Mesendoderm (in vitro differentiated cells): ENCODE data around the gene OPRD1. TPM values are rescaled to one million over a fixed set of nuclear protein-coding genes. Genes with fewer than 3 reads are reported as not detected.
A peak's percentile ranks its signal among the peaks of the same experiment; 100 is the strongest.
"Not testable (repeated sequence)": the region's sequence is repeated elsewhere in the genome, so short reads cannot be mapped to it uniquely, and the experiment has no call there.

Source experiments
- DNase-seq: peaks from one replicate; pipeline ENCODE4 v3.0.0; 2013
- H2AK5ac ChIP-seq: 2 replicates; pipeline ENCODE4 v1.6.1; 2013; ENCODE audit warnings: low read length, inconsistent platforms
- H2BK120ac ChIP-seq: 2 replicates; pipeline ENCODE4 v1.6.1; 2013; ENCODE audit warnings: low read depth, mild to moderate bottlenecking, low read length, moderate library complexity, mixed read lengths
- H2BK15ac ChIP-seq: replicated peaks from 2 replicates; pipeline ENCODE4 v1.6.1; 2013; ENCODE audit warnings: low read depth, mild to moderate bottlenecking, moderate library complexity
- H2BK5ac ChIP-seq: 2 replicates; pipeline ENCODE4 v1.6.1; 2013; ENCODE audit warnings: low read length, inconsistent platforms
- H3K18ac ChIP-seq: 2 replicates; pipeline ENCODE4 v1.6.1; 2013; ENCODE audit warnings: mild to moderate bottlenecking, low read length, mixed read lengths
- H3K23ac ChIP-seq: one replicate; pipeline ENCODE4 v1.6.1; 2013; ENCODE audit warnings: low read length
- H3K27ac ChIP-seq: 2 replicates; pipeline ENCODE4 v1.5.1; 2013; ENCODE audit warnings: low read depth, mild to moderate bottlenecking, inconsistent platforms, low read length, moderate library complexity
- H3K27me3 ChIP-seq: 2 replicates; pipeline ENCODE4 v1.6.1; 2013; ENCODE audit warnings: low read length, control low read depth, mild to moderate bottlenecking, inconsistent platforms; ENCODE audit not compliant: insufficient read depth, poor library complexity
- H3K36me3 ChIP-seq: 2 replicates; pipeline ENCODE4 v1.6.1; 2013; ENCODE audit warnings: low read length, inconsistent platforms; ENCODE audit not compliant: control insufficient read depth, insufficient read depth
- H3K4ac ChIP-seq: one replicate; pipeline ENCODE4 v1.6.1; 2013; ENCODE audit warnings: low read depth, mild to moderate bottlenecking, low read length, moderate library complexity
- H3K4me1 ChIP-seq: 2 replicates; pipeline ENCODE4 v1.6.1; 2013; ENCODE audit warnings: low read depth, low read length, inconsistent platforms; ENCODE audit not compliant: control insufficient read depth
- H3K4me2 ChIP-seq: 2 replicates; pipeline ENCODE4 v1.6.1; 2013; ENCODE audit warnings: low read length
- H3K4me3 ChIP-seq: 2 replicates; pipeline ENCODE4 v1.5.1; 2013; ENCODE audit warnings: mild to moderate bottlenecking, low read length
- H3K56ac ChIP-seq: one replicate; pipeline ENCODE4 v1.6.1; 2013; ENCODE audit warnings: low read length
- H3K79me1 ChIP-seq: 2 replicates; pipeline ENCODE4 v1.6.1; 2013; ENCODE audit warnings: low read length, inconsistent platforms
- H3K79me2 ChIP-seq: 2 replicates; pipeline ENCODE4 v1.6.1; 2013; ENCODE audit warnings: mild to moderate bottlenecking, low read length; ENCODE audit not compliant: control insufficient read depth, insufficient read depth
- H3K9ac ChIP-seq: 2 replicates; pipeline ENCODE4 v1.6.1; 2013; ENCODE audit warnings: low read length, inconsistent platforms
- H4K5ac ChIP-seq: one replicate; pipeline ENCODE4 v1.6.1; 2013; ENCODE audit warnings: low read length
- H4K8ac ChIP-seq: one replicate; pipeline ENCODE4 v1.6.1; 2013; ENCODE audit warnings: low read depth, mild to moderate bottlenecking, control low read depth, low read length, moderate library complexity
- WGBS: extraction: QIAGEN DNeasy Blood & Tissue Kit; methylation state at CpG from one replicate; pipeline ENCODE4 v1.1.7; 2013; ENCODE audit warnings: low lambda C conversion rate, missing lambda C conversion rate; ENCODE audit not compliant: insufficient coverage; ENCODE audit errors: extremely low coverage; 5-methylcytosine and 5-hydroxymethylcytosine counted together
- polyA plus RNA-seq, 2 experiments: library from polyadenylated mRNA; stranded (reverse); fragments of 200-250 nt; gene quantifications; one replicate each; pipeline ENCODE4 v1.2.3, GENCODE V29; 2013

OPRD1 gene
- 0.52 TPM for polyA plus RNA-seq (2013, experiment 1 of 2)
- 0.50 TPM for polyA plus RNA-seq (2013, experiment 2 of 2)

- peak within 1 kb of the TSS; percentile 55 for H3K4me2 ChIP-seq
- no peak within 1 kb of the TSS for H2BK120ac ChIP-seq
- no peak within 1 kb of the TSS for H2BK15ac ChIP-seq
- peaks cover 4% of the 10 kb centered on the region for H3K27me3 ChIP-seq
- H3K4ac ChIP-seq: no peak within 1 kb of the TSS
- H2AK5ac ChIP-seq: no peak within 1 kb of the TSS
- peak within 1 kb of the TSS; percentile 84 for H3K56ac ChIP-seq
- H3K9ac ChIP-seq: peak within 1 kb of the TSS; percentile 46
- peak; percentile 53 for DNase-seq
- H3K18ac ChIP-seq: no peak within 1 kb of the TSS
- H3K27ac ChIP-seq: no peak within 1 kb of the TSS
- no peaks in the 10 kb centered on the region for H3K79me1 ChIP-seq
- no peaks in the 10 kb centered on the region for H3K4me1 ChIP-seq
- H2BK5ac ChIP-seq: no peak within 1 kb of the TSS
- H3K23ac ChIP-seq: peak within 1 kb of the TSS; percentile 74
- H3K4me3 ChIP-seq: no peak within 1 kb of the TSS
- H4K5ac ChIP-seq: no peak within 1 kb of the TSS
- WGBS: no CpG with 5 or more reads among the region's 108 CpGs
- no peaks in the 10 kb centered on the region for H3K79me2 ChIP-seq
- no peak within 1 kb of the TSS for H4K8ac ChIP-seq
- no peaks in the 10 kb centered on the region for H3K36me3 ChIP-seq
These were observed at the start of gene OPRD1 for GRCh38 chr1:28811766-28812668. Gene OPRD1, plus strand, starts transcription at chr1:28812170. Its CDS starts 214 bp downstream, at chr1:28812384.

- H2BK15ac ChIP-seq: no peak overlapping the region
- H2BK5ac ChIP-seq: no peak overlapping the region
- no peak overlapping the region for H2AK5ac ChIP-seq
- no peak for DNase-seq
- H4K5ac ChIP-seq: no peak overlapping the region
- H3K36me3 ChIP-seq: peaks cover 1% of the 10 kb centered on the region
- H3K4me3 ChIP-seq: no peak overlapping the region
- H2BK120ac ChIP-seq: no peak overlapping the region
- WGBS: no CpG with 5 or more reads among the region's 2 CpGs
- H3K23ac ChIP-seq: no peak overlapping the region
- peaks cover 2% of the 10 kb centered on the region for H3K79me1 ChIP-seq
- no peaks in the 10 kb centered on the region for H3K4me1 ChIP-seq
- H3K9ac ChIP-seq: no peak overlapping the region
- no peak overlapping the region for H3K4me2 ChIP-seq
- no peak overlapping the region for H3K18ac ChIP-seq
- H3K4ac ChIP-seq: no peak overlapping the region
- H3K56ac ChIP-seq: no peak overlapping the region
- no peaks in the 10 kb centered on the region for H3K27me3 ChIP-seq
- H3K27ac ChIP-seq: no peak overlapping the region
- peaks cover 36% of the 10 kb centered on the region for H3K79me2 ChIP-seq
- no peak overlapping the region for H4K8ac ChIP-seq
These were observed 45.3 kb upstream of the OPRD1 start for GRCh38 chr1:28766532-28767183.

GRCh38 chr1:28770601-28771165 lies 41.3 kb upstream of the OPRD1 start:
- no peak overlapping the region for H3K23ac ChIP-seq
- peaks cover 1% of the 10 kb centered on the region for H3K36me3 ChIP-seq
- H3K4ac ChIP-seq: no peak overlapping the region
- H3K18ac ChIP-seq: no peak overlapping the region
- no peak overlapping the region for H2BK120ac ChIP-seq
- no peak for DNase-seq
- no peak overlapping the region for H4K8ac ChIP-seq
- H3K27me3 ChIP-seq: no peaks in the 10 kb centered on the region
- no peak overlapping the region for H4K5ac ChIP-seq
- H3K4me1 ChIP-seq: no peaks in the 10 kb centered on the region
- no peak overlapping the region for H2AK5ac ChIP-seq
- WGBS: no CpG with 5 or more reads among the region's 3 CpGs
- no peak overlapping the region for H3K27ac ChIP-seq
- no peak overlapping the region for H2BK5ac ChIP-seq
- H3K79me1 ChIP-seq: no peaks in the 10 kb centered on the region
- H3K4me3 ChIP-seq: no peak overlapping the region
- no peak overlapping the region for H3K9ac ChIP-seq
- no peak overlapping the region for H3K56ac ChIP-seq
- no peak overlapping the region for H3K4me2 ChIP-seq
- H2BK15ac ChIP-seq: no peak overlapping the region
- peaks cover 16% of the 10 kb centered on the region for H3K79me2 ChIP-seq

GRCh38 chr1:28771921-28772320 lies 40.0 kb upstream of the OPRD1 start:
- no CpG with 5 or more reads among the region's 10 CpGs for WGBS
- not testable (repeated sequence) for DNase-seq, H3K36me3 ChIP-seq, H3K18ac ChIP-seq, H3K4me2 ChIP-seq, H3K23ac ChIP-seq, H3K56ac ChIP-seq, H2AK5ac ChIP-seq, H2BK15ac ChIP-seq, H3K27ac ChIP-seq, H3K4ac ChIP-seq, H3K9ac ChIP-seq, H3K4me3 ChIP-seq, H3K79me1 ChIP-seq, H3K27me3 ChIP-seq, H2BK5ac ChIP-seq, H3K4me1 ChIP-seq, H4K8ac ChIP-seq, H4K5ac ChIP-seq, H3K79me2 ChIP-seq, H2BK120ac ChIP-seq

- no CpG with 5 or more reads among the region's 3 CpGs for WGBS
- H2AK5ac ChIP-seq: no peak overlapping the region
- DNase-seq: no peak
- no peak overlapping the region for H3K4ac ChIP-seq
- H3K79me1 ChIP-seq: no peaks in the 10 kb centered on the region
- H4K5ac ChIP-seq: no peak overlapping the region
- H3K4me3 ChIP-seq: no peak overlapping the region
- no peaks in the 10 kb centered on the region for H3K4me1 ChIP-seq
- no peak overlapping the region for H3K18ac ChIP-seq
- H3K27ac ChIP-seq: no peak overlapping the region
- no peak overlapping the region for H4K8ac ChIP-seq
- no peak overlapping the region for H2BK15ac ChIP-seq
- no peak overlapping the region for H3K4me2 ChIP-seq
- no peak overlapping the region for H2BK5ac ChIP-seq
- peaks cover 1% of the 10 kb centered on the region for H3K36me3 ChIP-seq
- H3K27me3 ChIP-seq: no peaks in the 10 kb centered on the region
- H3K79me2 ChIP-seq: peaks cover 4% of the 10 kb centered on the region
- no peak overlapping the region for H2BK120ac ChIP-seq
- H3K56ac ChIP-seq: no peak overlapping the region
- H3K23ac ChIP-seq: no peak overlapping the region
- H3K9ac ChIP-seq: no peak overlapping the region
These were observed 38.9 kb upstream of the OPRD1 start for GRCh38 chr1:28773105-28773504.
